Right hindlimb (tissue), 1 donor: ENCODE results near the gene SLC13A3.

Experiments
- DNase-seq: peaks from one replicate; pipeline ENCODE4 v3.0.0-alpha.2; 2018

SLC13A3 gene

GRCh38 chr20:46519471-46520068, 131.7 kb downstream of the SLC13A3 start:
- DNase-seq: no peak

- DNase-seq: peak; percentile 86
These were observed 138.1 kb downstream of the SLC13A3 start, which contains the start of gene ZNF334 for GRCh38 chr20:46512943-46513844. ZNF334 (minus strand) TSS chr20:46513559; CDS start chr20:46512102, 1,457 bp downstream.

GRCh38 chr20:46509523-46509922, 141.7 kb downstream of the SLC13A3 start:
- no peak for DNase-seq
